ENCODE results near the gene TDRD10.

Gene TDRD10

DNA sequence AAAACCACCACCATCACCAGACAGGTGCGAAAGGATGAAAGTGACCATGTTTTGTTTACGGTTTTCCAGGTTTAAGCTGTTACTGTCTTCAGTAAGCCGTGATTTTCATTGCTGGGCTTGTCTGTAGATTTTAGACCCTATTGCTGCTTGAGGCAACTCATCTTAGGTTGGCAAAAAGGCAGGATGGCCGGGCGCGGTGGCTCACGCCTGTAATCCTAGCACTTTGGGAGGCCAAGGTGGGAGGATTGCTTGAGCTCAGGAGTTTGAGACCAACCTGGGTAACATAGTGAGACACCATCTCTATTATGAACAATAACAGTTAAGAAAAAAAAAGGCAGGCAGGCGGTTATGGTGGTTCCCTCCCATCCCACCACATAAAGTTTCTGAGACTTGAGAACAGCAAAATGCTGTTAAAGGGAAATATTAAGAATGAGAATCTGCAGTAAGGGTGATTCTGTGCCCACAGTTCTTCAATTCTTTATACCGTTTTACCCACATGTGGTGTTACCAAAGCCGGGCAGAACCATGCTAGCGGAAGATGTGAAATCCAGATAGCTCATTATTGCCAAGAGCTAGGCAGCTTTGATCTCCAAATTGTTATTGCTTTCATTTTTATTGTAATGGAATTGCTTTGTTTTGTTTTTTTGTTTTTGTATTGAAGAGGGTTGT, 34.5 kb upstream of the TDRD10 start:
- POLR2A ChIA-PET: no interaction called here
- H3K4me3 ChIP-seq (ENCODE audit: low read depth, low read length): no peak overlapping the region
- CTCF ChIA-PET: interaction anchor here (0.8 to 2.1 kb wide), 6 partner anchors 9 to 268 kb away, joined by 3 to 21 read pairs (median 3); partner anchors contain the start of gene IL6R
- TF ChIP-seq CTCF (IDR thresholded peaks at IDR 0.05; ENCODE audit: insufficient read depth, low read length, missing control alignments): no peak
- no peak for DNase-seq (ENCODE audit: low read depth, low spot score)

- no peak for TF ChIP-seq CTCF (IDR thresholded peaks at IDR 0.05; ENCODE audit: insufficient read depth, low read length, missing control alignments)
- POLR2A ChIA-PET: no interaction called here
- no peak overlapping the region for H3K4me3 ChIP-seq (ENCODE audit: low read depth, low read length)
- no peak for DNase-seq (ENCODE audit: low read depth, low spot score)
- CTCF ChIA-PET: interaction anchor here (0.7 to 2.1 kb wide), 6 partner anchors 11 to 470 kb away, joined by 3 to 21 read pairs (median 3); partner anchors contain the start of gene IL6R
Measured at GRCh38 chr1:154468535-154469250, 33.3 kb upstream of the TDRD10 start.

DNA sequence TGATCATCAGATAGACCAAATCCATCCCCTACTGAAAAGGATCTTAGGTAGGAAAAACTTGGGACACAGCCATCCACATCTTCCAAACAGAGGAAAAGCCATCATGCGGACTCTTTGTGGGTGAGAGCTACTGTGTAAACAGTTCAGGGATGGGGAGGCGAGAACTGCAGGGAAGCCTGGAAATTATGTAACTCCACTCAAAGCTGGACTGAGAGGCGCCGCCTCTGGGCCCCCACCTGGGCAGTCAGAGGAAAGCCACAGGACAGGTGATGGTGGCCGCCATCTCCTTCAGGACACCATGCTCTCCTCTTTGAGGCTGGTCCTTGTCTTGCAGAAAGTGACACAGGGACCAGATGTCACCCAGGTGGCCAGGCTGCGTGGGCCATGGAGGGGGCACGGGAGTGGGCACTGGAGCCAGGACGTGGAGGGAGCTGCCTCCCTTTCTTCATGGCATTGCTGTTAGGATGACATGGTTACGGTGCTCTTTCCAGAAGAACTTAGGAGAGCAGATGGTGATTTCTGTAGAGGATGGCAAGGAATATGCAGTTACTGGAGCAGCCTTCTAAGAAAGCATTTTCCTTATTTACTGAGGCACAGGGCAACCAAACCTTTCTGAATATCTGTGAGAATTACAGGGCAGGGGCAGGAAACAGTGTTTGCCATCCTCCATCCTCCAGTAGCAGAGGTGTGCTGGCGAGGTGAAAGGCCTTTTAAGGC, 32.0 kb upstream of the TDRD10 start:
- ChIA-PET POLR2A (no interaction called here), CTCF (interaction anchor here (3.0 kb wide), 1 partner anchor 10 kb away, joined by 13 read pairs; no protein-coding TSS in a partner anchor)
- TF ChIP-seq CTCF (IDR thresholded peaks at IDR 0.05; ENCODE audit: insufficient read depth, low read length, missing control alignments): no peak
- no peak for DNase-seq (ENCODE audit: low read depth, low spot score)
- no peak overlapping the region for H3K4me3 ChIP-seq (ENCODE audit: low read depth, low read length)

DNA sequence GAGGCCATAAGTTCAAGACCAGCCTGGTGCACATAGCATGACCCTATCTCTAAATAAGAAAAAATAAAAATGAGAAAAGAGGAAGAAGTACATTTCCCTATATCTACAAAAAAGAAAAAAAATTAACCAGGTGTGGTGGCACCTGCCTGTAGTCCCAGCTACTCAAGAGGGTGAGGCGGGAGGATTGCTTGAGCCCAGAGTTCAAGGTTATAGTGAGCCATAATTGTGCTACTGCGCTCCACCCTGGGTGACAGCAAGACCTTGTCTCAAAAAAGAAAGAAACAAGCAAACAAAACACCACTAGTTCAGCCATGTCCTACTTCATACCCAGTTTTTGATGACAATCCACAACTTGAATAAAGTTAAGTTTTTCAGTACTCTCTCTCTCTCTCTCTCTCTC, 30.7 kb upstream of the TDRD10 start:
- no peak overlapping the region for H3K4me3 ChIP-seq (ENCODE audit: low read depth, low read length)
- no peak for DNase-seq (ENCODE audit: low read depth, low spot score)
- ChIA-PET CTCF (interaction anchor here (1.3 to 3.0 kb wide), 3 partner anchors 9 to 137 kb away, joined by 3 to 13 read pairs (median 4); no protein-coding TSS in a partner anchor), POLR2A (no interaction called here)
- no peak for TF ChIP-seq CTCF (IDR thresholded peaks at IDR 0.05; ENCODE audit: insufficient read depth, low read length, missing control alignments)

DNA sequence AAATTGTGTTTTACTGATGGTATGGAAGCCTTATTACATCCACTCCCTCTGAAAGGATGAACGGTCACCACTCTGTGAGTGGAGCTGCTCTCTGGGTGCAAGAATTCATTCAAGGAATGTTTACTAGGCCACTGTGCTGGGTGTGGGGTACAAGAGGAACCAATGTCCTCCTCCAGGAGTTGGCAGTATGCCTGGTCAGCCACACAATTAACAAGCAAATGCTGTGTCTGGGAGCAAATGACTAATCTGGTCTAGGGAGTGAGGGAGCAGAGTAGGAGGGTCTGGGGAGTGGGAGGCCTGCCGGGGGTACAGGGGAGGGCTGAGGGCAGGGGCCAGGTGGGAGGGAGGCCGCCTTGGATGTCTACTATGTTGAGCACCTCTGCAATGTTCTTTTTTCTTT, 27.2 kb upstream of the TDRD10 start:
- H3K4me3 ChIP-seq (ENCODE audit: low read depth, low read length): no peak overlapping the region
- peak; percentile 80 for DNase-seq (ENCODE audit: low read depth, low spot score)
- ChIA-PET POLR2A (no interaction called here), CTCF (interaction anchor here (0.8 to 1.7 kb wide), 2 partner anchors 72 to 150 kb away, joined by 3 to 4 read pairs; no protein-coding TSS in a partner anchor)
- no peak for TF ChIP-seq CTCF (IDR thresholded peaks at IDR 0.05; ENCODE audit: insufficient read depth, low read length, missing control alignments)

GRCh38 chr1:154476791-154477190, 25.2 kb upstream of the TDRD10 start:
- TF ChIP-seq CTCF (IDR thresholded peaks at IDR 0.05; ENCODE audit: insufficient read depth, low read length, missing control alignments): no peak
- no peak for DNase-seq (ENCODE audit: low read depth, low spot score)
- ChIA-PET CTCF (interaction anchor here (0.7 to 2.5 kb wide), 6 partner anchors 9 to 152 kb away, joined by 3 to 6 read pairs (median 4); no protein-coding TSS in a partner anchor), POLR2A (no interaction called here)
- no peak overlapping the region for H3K4me3 ChIP-seq (ENCODE audit: low read depth, low read length)
